Endodermal cell (in vitro differentiated cells): ENCODE measurements around the gene TRIM44. TPM values are rescaled to one million over a fixed set of nuclear protein-coding genes. Genes with fewer than 3 reads are reported as not detected.

Experiments used
- DNase-seq: peaks from one replicate; pipeline ENCODE4 v3.0.0-alpha.2; 2017
- H3K27ac ChIP-seq: 2 replicates; pipeline ENCODE4 v1.5.1; 2013; ENCODE audit warnings: mild to moderate bottlenecking, low read depth, low read length, moderate library complexity
- H3K27me3 ChIP-seq: 2 replicates; pipeline ENCODE4 v1.6.1; 2013; ENCODE audit warnings: mild to moderate bottlenecking, low read length, moderate library complexity; ENCODE audit not compliant: insufficient read depth, control insufficient read depth, poor library complexity, severe bottlenecking
- H3K36me3 ChIP-seq: 2 replicates; pipeline ENCODE4 v1.7.0; 2013; ENCODE audit warnings: mild to moderate bottlenecking, low read length, moderate library complexity; ENCODE audit not compliant: control insufficient read depth, insufficient read depth
- H3K4me1 ChIP-seq: one replicate; pipeline ENCODE4 v1.7.0; 2013; ENCODE audit warnings: low read length; ENCODE audit not compliant: control insufficient read depth, insufficient read depth
- H3K4me3 ChIP-seq: 2 replicates; pipeline ENCODE4 v1.5.1; 2013; ENCODE audit warnings: mild to moderate bottlenecking, low read length, moderate library complexity
- H3K9ac ChIP-seq: 2 replicates; pipeline ENCODE4 v1.6.1; 2013; ENCODE audit warnings: mild to moderate bottlenecking, low read length, moderate library complexity; ENCODE audit not compliant: poor library complexity, severe bottlenecking; ENCODE audit errors: extremely low read depth
- H3K9me3 ChIP-seq: 2 replicates; pipeline ENCODE4 v1.6.1; 2013; ENCODE audit warnings: mild to moderate bottlenecking, low read length, moderate library complexity; ENCODE audit not compliant: control insufficient read depth
- H3K27ac Mint-ChIP-seq: 2 replicates; pipeline ENCODE4 v1.8.0; 2020; ENCODE audit warnings: mixed read lengths
- H3K27me3 Mint-ChIP-seq: 2 replicates; pipeline ENCODE4 v1.8.0; 2021; ENCODE audit warnings: mild to moderate bottlenecking, mixed read lengths; ENCODE audit not compliant: insufficient read depth
- H3K36me3 Mint-ChIP-seq: 2 replicates; pipeline ENCODE4 v1.8.0; 2020; ENCODE audit warnings: low read depth, mixed read lengths
- H3K4me1 Mint-ChIP-seq: 2 replicates; pipeline ENCODE4 v1.8.0; 2020; ENCODE audit warnings: mixed read lengths
- H3K4me3 Mint-ChIP-seq: 2 replicates; pipeline ENCODE4 v1.8.0; 2020; ENCODE audit warnings: mild to moderate bottlenecking, moderate library complexity, mixed read lengths
- H3K9me3 Mint-ChIP-seq: 2 replicates; pipeline ENCODE4 v1.8.0; 2020; ENCODE audit warnings: mild to moderate bottlenecking, mixed read lengths
- CTCF ChIP-seq: fragments of 200-600 bp; sonication (generic); conservative IDR thresholded peaks from 2 replicates; pipeline ENCODE4 v1.5.0; 2021; ENCODE audit warnings: antibody characterized with exemption, mild to moderate bottlenecking
- WGBS, 2 experiments: methylation state at CpG; one replicate each; pipeline versions ENCODE4 v1.1.5 to v1.1.7; 2013; ENCODE audit warnings: missing lambda C conversion rate in 2 of 2, mixed read lengths in 1 of 2; ENCODE audit not compliant: insufficient coverage in 1 of 2, insufficient read length in 1 of 2; 5-methylcytosine and 5-hydroxymethylcytosine counted together
- total RNA-seq, 2 donors: library from RNA; stranded (reverse); fragmentation: NEBNext Ultra II Directional in 1 of 2; extraction: Animal tissue kit (Norgen Biotek cat#: 25700) in 1 of 2; gene quantifications; 2 replicates in 1 of 2; 3 replicates in 1 of 2; pipeline ENCODE4 v1.2.1, GENCODE V29; 2021

The TRIM44 gene
- total RNA-seq, 2 donors from 2014 or later = 48.5 to 63.8 TPM

GRCh38 chr11:35661534-35661933 lies 1.0 kb upstream of the TRIM44 start:
- peaks cover 6% of the 10 kb centered on the region for H3K36me3 ChIP-seq
- no peak for TF ChIP-seq CTCF
- H3K4me1 ChIP-seq = no peaks in the 10 kb centered on the region
- Mint-ChIP-seq H3K4me1 (peaks cover 11% of the 10 kb centered on the region), H3K9me3 (peaks cover 33% of the 10 kb centered on the region), H3K27ac (no peak overlapping the region), H3K27me3 (peaks cover 62% of the 10 kb centered on the region), H3K36me3 (peaks cover 29% of the 10 kb centered on the region), H3K4me3 (peak overlapping the region; percentile 70)
- H3K9ac ChIP-seq = no peak overlapping the region
- H3K4me3 ChIP-seq = no peak overlapping the region
- peaks cover 30% of the 10 kb centered on the region for H3K9me3 ChIP-seq
- WGBS, 2 experiments = 89 to 93% methylated on average over 3 to 4 of the region's 5 CpGs
- no peak for DNase-seq
- H3K27me3 ChIP-seq = peaks cover 34% of the 10 kb centered on the region
- no peak overlapping the region for H3K27ac ChIP-seq

DNA sequence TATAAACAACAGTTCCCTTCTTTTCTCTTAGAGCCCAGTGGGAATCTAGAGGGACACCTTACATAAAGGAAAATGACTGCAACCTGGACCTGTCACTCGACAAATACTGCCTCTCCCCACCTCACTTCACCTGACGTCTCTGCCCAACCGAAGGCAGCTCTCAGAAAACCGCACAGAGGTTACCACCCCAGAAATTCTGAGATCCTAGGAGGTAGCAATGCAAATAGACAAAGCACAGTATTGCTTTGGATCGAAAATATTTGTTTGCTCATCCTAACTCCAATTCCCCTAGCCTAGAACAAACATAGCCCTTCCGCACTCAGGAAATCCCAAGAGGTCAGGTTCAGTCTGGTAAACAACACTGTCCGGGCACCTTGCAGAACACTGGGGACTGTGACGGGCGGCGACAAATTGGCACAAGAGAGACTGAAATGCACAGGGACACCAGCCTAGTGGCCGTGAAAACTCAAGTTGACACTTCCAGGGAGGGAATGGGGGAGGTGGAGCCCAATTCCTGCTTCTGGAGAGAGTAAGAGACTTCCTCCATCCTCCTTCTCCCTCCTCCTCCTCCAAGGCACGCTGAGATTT lies 420 bp upstream of the TRIM44 start:
- peaks cover 37% of the 10 kb centered on the region for H3K9me3 Mint-ChIP-seq
- peaks cover 34% of the 10 kb centered on the region for H3K9me3 ChIP-seq
- peaks cover 33% of the 10 kb centered on the region for H3K36me3 Mint-ChIP-seq
- H3K27me3 ChIP-seq = peaks cover 34% of the 10 kb centered on the region
- H3K4me1 Mint-ChIP-seq = peaks cover 11% of the 10 kb centered on the region
- 10 to 22% methylated on average over 2 to 12 of the region's 12 CpGs for WGBS, 2 experiments
- TF ChIP-seq CTCF = no peak
- peaks cover 6% of the 10 kb centered on the region for H3K36me3 ChIP-seq
- no peak overlapping the region for H3K27ac ChIP-seq
- H3K27me3 Mint-ChIP-seq = peaks cover 56% of the 10 kb centered on the region
- peak overlapping the region; percentile 36 for H3K9ac ChIP-seq
- peak overlapping the region; percentile 78 for H3K27ac Mint-ChIP-seq
- peak overlapping the region; percentile 81 for H3K4me3 ChIP-seq
- DNase-seq = no peak
- H3K4me1 ChIP-seq = no peaks in the 10 kb centered on the region
- peak overlapping the region; percentile 70 for H3K4me3 Mint-ChIP-seq

DNA sequence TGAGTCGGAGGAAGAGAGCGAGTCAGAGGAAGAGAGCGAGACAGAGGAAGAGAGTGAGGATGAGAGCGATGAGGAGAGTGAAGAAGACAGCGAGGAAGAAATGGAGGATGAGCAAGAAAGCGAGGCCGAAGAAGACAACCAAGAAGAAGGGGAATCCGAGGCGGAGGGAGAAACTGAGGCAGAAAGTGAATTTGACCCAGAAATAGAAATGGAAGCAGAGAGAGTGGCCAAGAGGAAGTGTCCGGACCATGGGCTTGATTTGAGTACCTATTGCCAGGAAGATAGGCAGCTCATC lies 780 bp downstream of the TRIM44 start:
- Histone ChIP-seq H3K27me3 (peaks cover 25% of the 10 kb centered on the region), H3K27ac (no peak overlapping the region), H3K4me1 (no peaks in the 10 kb centered on the region), H3K36me3 (peaks cover 6% of the 10 kb centered on the region), H3K9me3 (peaks cover 43% of the 10 kb centered on the region), H3K4me3 (peak overlapping the region; percentile 81), H3K9ac (no peak overlapping the region)
- no peak for DNase-seq
- H3K27ac Mint-ChIP-seq = no peak overlapping the region
- H3K9me3 Mint-ChIP-seq = peaks cover 40% of the 10 kb centered on the region
- H3K4me3 Mint-ChIP-seq = peak overlapping the region; percentile 70
- peaks cover 39% of the 10 kb centered on the region for H3K36me3 Mint-ChIP-seq
- 89 to 90% methylated on average over 10 of the region's 10 CpGs for WGBS, 2 experiments
- no peak for TF ChIP-seq CTCF
- peaks cover 45% of the 10 kb centered on the region for H3K27me3 Mint-ChIP-seq
- peaks cover 11% of the 10 kb centered on the region for H3K4me1 Mint-ChIP-seq
